ENCODE data around the gene ATIC. TPM values are rescaled to one million over a fixed set of nuclear protein-coding genes. Genes with fewer than 3 reads are reported as not detected.
"Not testable (repeated sequence)": the region's sequence is repeated elsewhere in the genome, so short reads cannot be mapped to it uniquely, and the experiment has no call there.

ATIC gene
- 10 to 100 TPM; 36.4 to 78.2 (median 52.3) TPM for polyA plus RNA-seq (ENCODE audit: insufficient read length in 10 of 10)
- long read RNA-seq, donor 1, partial matches to known transcripts: 0 of 5 reads
- long read RNA-seq, donor 1, other reads (novel, unspliced or antisense): 0 of 5 reads
- long read RNA-seq, donor 2, partial matches to known transcripts: 0 of 6 reads
- long read RNA-seq, donor 2, other reads (novel, unspliced or antisense): 0 of 6 reads
- long read RNA-seq, donor 3: 0 reads
- long read RNA-seq, donor 4, partial matches to known transcripts: 0 of 3 reads
- long read RNA-seq, donor 4, other reads (novel, unspliced or antisense): 0 of 3 reads
- long read RNA-seq, donor 5, partial matches to known transcripts: 0 of 4 reads
- long read RNA-seq, donor 5, other reads (novel, unspliced or antisense): 0 of 4 reads
- long read RNA-seq, donor 6, transcript ATIC-201 (16 exons, 2,213 nt): major isoform, 11 of 406 reads
- long read RNA-seq, donor 6, partial matches to known transcripts: 364 of 406 reads
- long read RNA-seq, donor 6, other reads (novel, unspliced or antisense): 27 of 406 reads
- long read RNA-seq, donor 7, transcript ATIC-201 (16 exons, 2,213 nt): major isoform, 6 of 8 reads
- long read RNA-seq, donor 7, partial matches to known transcripts: 0 of 8 reads
- long read RNA-seq, donor 7, other reads (novel, unspliced or antisense): 0 of 8 reads
- long read RNA-seq, donor 8, transcript ATIC-201 (16 exons, 2,213 nt): major isoform, 6 of 11 reads
- long read RNA-seq, donor 8, transcript ATIC-212 (2 exons, 486 nt): minor isoform, 5 of 11 reads
- long read RNA-seq, donor 8, partial matches to known transcripts: 0 of 11 reads
- long read RNA-seq, donor 8, other reads (novel, unspliced or antisense): 0 of 11 reads
- long read RNA-seq, donor 9: 0 reads

- peak; percentile 89 to 96 (median 90) for DNase-seq
Observed at GRCh38 chr2:215311625-215312396, at the start of gene ATIC. TSS of gene ATIC (plus strand) at chr2:215312059. CDS start at chr2:215312143, 84 bp downstream.

GRCh38 chr2:215262303-215262702 lies 49.6 kb upstream of the ATIC start:
- DNase-seq: no peak

- DNase-seq: peak; percentile 9 to 27 (median 23)
Observed at GRCh38 chr2:215262741-215263362, 49.0 kb upstream of the ATIC start.

- DNase-seq: no peak
Observed at GRCh38 chr2:215264374-215264773, 47.5 kb upstream of the ATIC start.

- peak; percentile 74 to 88 (median 82) for DNase-seq
Observed at GRCh38 chr2:215269397-215270117, 42.3 kb upstream of the ATIC start.

- no peak for DNase-seq
Observed at GRCh38 chr2:215270118-215270451, 41.8 kb upstream of the ATIC start.

GRCh38 chr2:215271446-215271845 lies 40.4 kb upstream of the ATIC start:
- no peak for DNase-seq

- no peak for DNase-seq
Observed at GRCh38 chr2:215272918-215273317, 38.9 kb upstream of the ATIC start.

GRCh38 chr2:215274829-215275228 lies 37.0 kb upstream of the ATIC start:
- DNase-seq: no peak

- DNase-seq: no peak
Observed at GRCh38 chr2:215275824-215276223, 36.0 kb upstream of the ATIC start.

GRCh38 chr2:215277944-215278343 lies 33.9 kb upstream of the ATIC start:
- no peak for DNase-seq

- no peak for DNase-seq
Observed at GRCh38 chr2:215280326-215280725, 31.5 kb upstream of the ATIC start.

- no peak for DNase-seq
Observed at GRCh38 chr2:215283221-215283620, 28.6 kb upstream of the ATIC start.

GRCh38 chr2:215286309-215286708 lies 25.6 kb upstream of the ATIC start:
- no peak for DNase-seq

- no peak for DNase-seq
Observed at GRCh38 chr2:215288112-215288815, 23.6 kb upstream of the ATIC start.

- DNase-seq: no peak
Observed at GRCh38 chr2:215290980-215291599, 20.8 kb upstream of the ATIC start.

GRCh38 chr2:215293879-215294278 lies 18.0 kb upstream of the ATIC start:
- DNase-seq: no peak

- DNase-seq: peak in 2 of 3 donors; percentile 7 to 11
Observed at GRCh38 chr2:215299337-215299859, 12.5 kb upstream of the ATIC start.

- DNase-seq: no peak
Observed at GRCh38 chr2:215301994-215302393, 9.9 kb upstream of the ATIC start.

GRCh38 chr2:215311259-215311624 lies 617 bp upstream of the ATIC start:
- not testable (repeated sequence) for DNase-seq

Measured in muscle of back (tissue), 13 donors.